Gastrocnemius medialis (tissue), 4 donors: ENCODE measurements around the gene TENT5C.

Experiments
- CTCF ChIP-seq, 5 experiments: fragments of 450-650 bp in 3 of 5; fragments of 200-600 bp in 2 of 5; sonication (generic) in 2 of 5; IDR thresholded peaks in 4 of 5; conservative IDR thresholded peaks in 1 of 5; 1 replicate in 4 of 5; 2 replicates in 1 of 5; pipeline ENCODE4 v1.5.1; 2016 to 2019; ENCODE audit warnings: antibody characterized with exemption in 5 of 5, mild to moderate bottlenecking in 3 of 5, moderate library complexity in 3 of 5
- POLR2A ChIP-seq, 2 donors: fragments of 450-650 bp; IDR thresholded peaks; one replicate each; pipeline ENCODE4 v1.6.1; 2017; ENCODE audit warnings: antibody characterized with exemption in 2 of 2, mild to moderate bottlenecking in 2 of 2, moderate library complexity in 2 of 2

- TF ChIP-seq POLR2A (IDR thresholded peaks at IDR 0.05) (no peak), CTCF (IDR thresholded peaks at IDR 0.05 in 4 of 5, conservative IDR thresholded peaks at IDR 0.05 in 1 of 5) (no peak)
Measured at GRCh38 chr1:117676615-117677130, 70.8 kb downstream of the TENT5C start.
